OCI-LY7 (cell line): Measurements from ENCODE around the gene OSM.

Experiments
- CTCF ChIP-seq: fragments of 200-600 bp; sonication (generic); conservative IDR thresholded peaks from 2 replicates; pipeline ENCODE4 v1.5.1; 2014; ENCODE audit warnings: mild to moderate bottlenecking, antibody characterized with exemption, low read length, moderate library complexity, mixed read lengths
- EZH2phosphoT487 ChIP-seq: fragments of 200-600 bp; sonication (generic); IDR thresholded peaks from 2 replicates; pipeline ENCODE4 v1.6.1; 2018; ENCODE audit warnings: low read depth, borderline replicate concordance, mild to moderate bottlenecking, mixed run types, antibody characterized with exemption, low read length, moderate library complexity, mixed read lengths

- TF ChIP-seq CTCF (no peak), EZH2phosphoT487 (no peak)
These were observed 16.7 kb upstream of the OSM start for GRCh38 chr22:30283342-30283741.
